HepG2 (cell line): ENCODE results near the gene COL26A1. TPM values are rescaled to one million over a fixed set of nuclear protein-coding genes. Genes with fewer than 3 reads are reported as not detected.

Experiments used
- ATAC-seq: fragments of 200-7000 bp; cut with Tn5 transposase; 3 replicates; pipeline ENCODE4 v1.9.1; 2020; ENCODE audit warnings: mild to moderate bottlenecking, moderate library complexity
- BruUV-seq: library from RNA; stranded (reverse); fragments of 400-500 nt; replicated peaks from 2 replicates; lab custom pipeline; 2021; lab: Mats Ljungman, UMichigan
- CTCF ChIA-PET: fragments of 300-600 bp; formaldehyde crosslinking; extraction: SDS; loops from one replicate; lab custom pipeline; 2021; ENCODE audit warnings: low total read pairs, inconsistent platforms, low intra/inter-chr PET ratio; lab: Yijun Ruan, JAX
- POLR2A ChIA-PET: fragments of 350-600 bp; sonication (Branson Sonifier 250); formaldehyde crosslinking; loops from one replicate; lab custom pipeline; 2020; ENCODE audit warnings: antibody characterized with exemption, inconsistent platforms; lab: Yijun Ruan, JAX
- DNase-seq: peaks from one replicate; pipeline ENCODE4 v3.0.0-alpha.2; 2015; ENCODE audit warnings: low spot score
- FAIRE-seq: peaks from 3 replicates; lab custom pipeline; 2011; peaks lifted over from hg19 to GRCh38; lab: Jason Lieb, UNC
- H2AFZ ChIP-seq: one replicate; pipeline ENCODE4 v1.6.1; 2011; ENCODE audit warnings: low read length, inconsistent platforms
- H3K27ac ChIP-seq: fragments of 300-600 bp; 3 replicates; pipeline ENCODE4 v1.8.0; 2011; ENCODE audit warnings: mixed run types, mild to moderate bottlenecking, mixed read lengths, low read length, inconsistent platforms; ENCODE audit not compliant: insufficient read depth; ENCODE audit errors: extremely low read length
- H3K27me3 ChIP-seq, 2 experiments: fragments of 200-600 bp in 1 of 2; 2 replicates in 1 of 2; 3 replicates in 1 of 2; pipeline versions ENCODE4 v1.6.0 to v1.8.0; 2011; ENCODE audit warnings: low read length in 2 of 2, mild to moderate bottlenecking in 2 of 2, moderate library complexity in 2 of 2, inconsistent platforms in 1 of 2; ENCODE audit not compliant: insufficient read depth in 2 of 2, control insufficient read depth in 1 of 2
- H3K36me3 ChIP-seq, 2 experiments: fragments of 200-600 bp in 1 of 2; replicated peaks in 1 of 2; 2 replicates in 1 of 2; 3 replicates in 1 of 2; pipeline versions ENCODE4 v1.5.1 to v1.8.0; 2011; ENCODE audit warnings: low read length in 2 of 2, inconsistent platforms in 1 of 2; ENCODE audit not compliant: insufficient read depth in 2 of 2, control insufficient read depth in 1 of 2
- H3K4me1 ChIP-seq: 2 replicates; pipeline ENCODE4 v1.5.1; 2012; ENCODE audit warnings: low read length, inconsistent platforms; ENCODE audit not compliant: insufficient read depth
- H3K4me2 ChIP-seq: 2 replicates; pipeline ENCODE4 v1.6.0; 2011; ENCODE audit warnings: low read depth, low read length, inconsistent platforms
- H3K4me3 ChIP-seq, 3 experiments: fragments of 200-600 bp in 1 of 3; sonication (generic), shearing (Covaris generic) in 1 of 3; replicated peaks in 1 of 3; 2 replicates each; pipeline ENCODE4 v1.5.1; 2011 to 2016; ENCODE audit warnings: low read length in 3 of 3, inconsistent platforms in 2 of 3, low read depth in 2 of 3, mild to moderate bottlenecking in 2 of 3, control low read depth in 1 of 3, mixed read lengths in 1 of 3; ENCODE audit not compliant: insufficient read depth in 1 of 3
- H3K79me2 ChIP-seq: one replicate; pipeline ENCODE4 v1.6.1; 2011; ENCODE audit warnings: low read length, inconsistent platforms; ENCODE audit not compliant: insufficient read depth
- H3K9ac ChIP-seq: 2 replicates; pipeline ENCODE4 v1.6.0; 2011; ENCODE audit warnings: mild to moderate bottlenecking, low read depth, low read length, inconsistent platforms; ENCODE audit not compliant: insufficient read depth
- H3K9me3 ChIP-seq: 2 replicates; pipeline ENCODE4 v1.5.1; 2012; ENCODE audit warnings: mild to moderate bottlenecking, low read length
- H4K20me1 ChIP-seq: 2 replicates; pipeline ENCODE4 v1.6.0; 2011; ENCODE audit warnings: inconsistent platforms, mild to moderate bottlenecking, low read length, moderate library complexity; ENCODE audit not compliant: insufficient read depth
- ARHGAP35 ChIP-seq: sonication (generic); formaldehyde crosslinking; IDR thresholded peaks from 2 replicates; pipeline ENCODE4 v1.9.0; 2022; ENCODE audit warnings: mild to moderate bottlenecking, inconsistent platforms, moderate library complexity, missing genetic modification reagents, borderline replicate concordance
- MEIS2 ChIP-seq: sonication (generic); formaldehyde crosslinking; IDR thresholded peaks from 2 replicates; pipeline ENCODE4 v1.9.0; 2021; ENCODE audit warnings: mild to moderate bottlenecking, missing genetic modification reagents
- NONO ChIP-seq, 2 experiments: fragments of 450-650 bp in 1 of 2; sonication (generic) in 1 of 2; formaldehyde crosslinking in 1 of 2; IDR thresholded peaks in 1 of 2; conservative IDR thresholded peaks in 1 of 2; 2 replicates each; pipeline versions ENCODE4 v1.6.1 to v1.8.0; 2017 to 2022; ENCODE audit warnings: mild to moderate bottlenecking in 1 of 2, missing genetic modification reagents in 1 of 2, moderate library complexity in 1 of 2
- PAX8 ChIP-seq: sonication (generic); formaldehyde crosslinking; IDR thresholded peaks from 2 replicates; pipeline ENCODE4 v1.8.0; 2022; ENCODE audit warnings: mild to moderate bottlenecking, missing genetic modification reagents, borderline replicate concordance
- PCBP1 ChIP-seq: fragments of 200-400 bp; formaldehyde crosslinking; IDR thresholded peaks from 2 replicates; pipeline ENCODE4 v1.6.1; 2017; ENCODE audit warnings: mild to moderate bottlenecking, low read depth, low read length, borderline replicate concordance
- RORA ChIP-seq: sonication (generic); formaldehyde crosslinking; IDR thresholded peaks from 2 replicates; pipeline ENCODE4 v1.5.0; 2020; ENCODE audit warnings: mild to moderate bottlenecking, missing genetic modification reagents, moderate library complexity
- RXRA ChIP-seq: sonication (generic); formaldehyde crosslinking; IDR thresholded peaks from 2 replicates; pipeline ENCODE4 v1.5.1; 2020; ENCODE audit warnings: missing genetic modification reagents
- SIX4 ChIP-seq: sonication (generic); formaldehyde crosslinking; IDR thresholded peaks from 2 replicates; pipeline ENCODE4 v1.4.0; 2020; ENCODE audit warnings: missing genetic modification reagents
- STAG1 ChIP-seq: sonication (generic); formaldehyde crosslinking; IDR thresholded peaks from 2 replicates; pipeline ENCODE4 v1.4.0; 2020; ENCODE audit warnings: missing genetic modification reagents
- ZHX2 ChIP-seq, 2 experiments: sonication (generic) in 1 of 2; formaldehyde crosslinking in 1 of 2; IDR thresholded peaks; 2 replicates each; pipeline versions ENCODE4 v1.6.1 to v1.9.0; 2014 to 2022; ENCODE audit warnings: antibody characterized with exemption in 1 of 2, borderline replicate concordance in 1 of 2, inconsistent platforms in 1 of 2, low read depth in 1 of 2, missing genetic modification reagents in 1 of 2
- ZNF558 ChIP-seq: sonication (generic); formaldehyde crosslinking; IDR thresholded peaks from 2 replicates; pipeline ENCODE4 v1.9.0; 2022; ENCODE audit warnings: mild to moderate bottlenecking, missing genetic modification reagents, borderline replicate concordance
- ZNF724P ChIP-seq: sonication (generic); formaldehyde crosslinking; IDR thresholded peaks from 2 replicates; pipeline ENCODE4 v1.8.0; 2022; ENCODE audit warnings: missing genetic modification reagents, borderline replicate concordance
- WGBS: methylation state at CpG from one replicate; pipeline ENCODE4 v1.1.6; 2017; ENCODE audit warnings: low lambda C conversion rate; 5-methylcytosine and 5-hydroxymethylcytosine counted together
- in situ Hi-C: cut with HindIII; loops from 2 replicates; pipeline ENCODE4 v1.10.0; 2017; ENCODE audit warnings: low pct_unique_long_range_greater_than_20kb; ENCODE audit not compliant: extremely low pct_ligation_motif_present
- intact Hi-C: fragments of 100-400 bp; cut with micrococcal nuclease; formaldehyde crosslinking; loops from one replicate; pipeline ENCODE4 v1.10.0; 2022; ENCODE audit not compliant: unreplicated experiment
- polyA plus RNA-seq, 8 experiments: library from polyadenylated mRNA; depleted of rRNA in 3 of 8; stranded (reverse) in 7 of 8; unstranded in 1 of 8; fragments of >200 nt; fragmentation: Illumina TruSeq in 4 of 8; extraction: Trizol in 4 of 8; gene quantifications; 2 replicates each; pipeline versions ENCODE4 v1.2.1 to v1.2.3, GENCODE V29; 2011 to 2016; ENCODE audit warnings: low read depth in 4 of 8, missing spikeins in 1 of 8, mixed read lengths in 1 of 8; ENCODE audit not compliant: insufficient read depth in 1 of 8
- total RNA-seq, 5 experiments: library from RNA; depleted of rRNA; stranded (reverse); fragments of >200 nt; fragmentation: Illumina TruSeq; extraction: Trizol; gene quantifications; 2 replicates each; pipeline ENCODE4 v1.2.3, GENCODE V29; 2016; ENCODE audit warnings: low read depth in 1 of 5
- TF ChIP-seq, protein P1 (sequence below): sonication (generic); formaldehyde crosslinking; IDR thresholded peaks from 2 replicates; pipeline ENCODE4 v1.5.1; 2020; ENCODE audit warnings: missing genetic modification reagents, mild to moderate bottlenecking, borderline replicate concordance

Gene COL26A1
- total and polyA plus RNA-seq, 2 of the 13 experiments (the other 11 are each of a cell fraction or from before 2014, with no cell fraction given): 7.8 to 9.2 TPM

GRCh38 chr7:101538596-101539459, 176.2 kb downstream of the COL26A1 start (continued):
- TF ChIP-seq ZNF724P (CRISPR knock-in tag) (no peak), NONO (IDR thresholded peaks at IDR 0.05) (no peak), NONO (CRISPR knock-in tag; conservative IDR thresholded peaks at IDR 0.05) (0 out of 2 replicates have a peak, but pooled peaks have one; percentile 32), STAG1 (CRISPR knock-in tag) (peak; percentile 57)
- TF ChIP-seq, protein P1, sequence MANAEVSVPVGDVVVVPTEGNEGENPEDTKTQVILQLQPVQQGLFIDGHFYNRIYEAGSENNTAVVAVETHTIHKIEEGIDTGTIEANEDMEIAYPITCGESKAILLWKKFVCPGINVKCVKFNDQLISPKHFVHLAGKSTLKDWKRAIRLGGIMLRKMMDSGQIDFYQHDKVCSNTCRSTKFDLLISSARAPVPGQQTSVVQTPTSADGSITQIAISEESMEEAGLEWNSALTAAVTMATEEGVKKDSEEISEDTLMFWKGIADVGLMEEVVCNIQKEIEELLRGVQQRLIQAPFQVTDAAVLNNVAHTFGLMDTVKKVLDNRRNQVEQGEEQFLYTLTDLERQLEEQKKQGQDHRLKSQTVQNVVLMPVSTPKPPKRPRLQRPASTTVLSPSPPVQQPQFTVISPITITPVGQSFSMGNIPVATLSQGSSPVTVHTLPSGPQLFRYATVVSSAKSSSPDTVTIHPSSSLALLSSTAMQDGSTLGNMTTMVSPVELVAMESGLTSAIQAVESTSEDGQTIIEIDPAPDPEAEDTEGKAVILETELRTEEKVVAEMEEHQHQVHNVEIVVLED (CRISPR knock-in tag): no peak

- H3K4me1 ChIP-seq: peaks cover 47% of the 10 kb centered on the region
- no peaks in the 10 kb centered on the region for H3K9me3 ChIP-seq
- no peak overlapping the region for H3K27ac ChIP-seq
- H3K79me2 ChIP-seq: no peaks in the 10 kb centered on the region
- H3K4me3 ChIP-seq: no peak overlapping the region
- no peaks in the 10 kb centered on the region for H3K36me3 ChIP-seq
- FAIRE-seq (no peak), DNase-seq (no peak), ATAC-seq (no peak)
- no peaks in the 10 kb centered on the region for H4K20me1 ChIP-seq
- ChIA-PET POLR2A (no interaction called here), CTCF (interaction anchor here (0.7 kb wide), 1 partner anchor 82 kb away, joined by 3 read pairs; no protein-coding TSS in a partner anchor)
- no peaks in the 10 kb centered on the region for H3K27me3 ChIP-seq
- no peak overlapping the region for H3K9ac ChIP-seq
- in situ Hi-C loops: loop anchor here (5.0 to 10.0 kb wide), 4 partner anchors 63 to 733 kb away; partner anchors contain the start of gene CUX1
- H2AFZ ChIP-seq: no peak overlapping the region
- 81% methylated on average over 6 of the region's 13 CpGs for WGBS
- no TSS peak for BruUV-seq
- intact Hi-C loops: loop anchor here (5.0 to 10.0 kb wide), 2 partner anchors 273 to 695 kb away; no protein-coding TSS in a partner anchor
- no peak overlapping the region for H3K4me2 ChIP-seq
- TF ChIP-seq ZNF558: no peak
- TF ChIP-seq RORA (CRISPR knock-in tag): no peak
- TF ChIP-seq RXRA (CRISPR knock-in tag): no peak
- TF ChIP-seq ARHGAP35 (CRISPR knock-in tag): no peak
- TF ChIP-seq MEIS2 (CRISPR knock-in tag): no peak
- TF ChIP-seq PAX8 (CRISPR knock-in tag): no peak
- TF ChIP-seq PCBP1: no peak
- no peak for TF ChIP-seq SIX4 (CRISPR knock-in tag)
- no peak for TF ChIP-seq ZHX2 (IDR thresholded peaks at IDR 0.05; ENCODE audit: low read depth)
- no peak for TF ChIP-seq ZHX2 (CRISPR knock-in tag; IDR thresholded peaks at IDR 0.05; ENCODE audit: borderline replicate concordance)
Observed at GRCh38 chr7:101539784-101540183, 177.1 kb downstream of the COL26A1 start.
